ENCODE results near the gene CC2D1A.

GRCh38 chr19:13938301-13939064 is 32.5 kb downstream of the CC2D1A start, which contains the start of gene PODNL1:
- TF ChIP-seq POLR2AphosphoS5 (IDR thresholded peaks at IDR 0.05), result no peak
- TF ChIP-seq, protein P1, sequence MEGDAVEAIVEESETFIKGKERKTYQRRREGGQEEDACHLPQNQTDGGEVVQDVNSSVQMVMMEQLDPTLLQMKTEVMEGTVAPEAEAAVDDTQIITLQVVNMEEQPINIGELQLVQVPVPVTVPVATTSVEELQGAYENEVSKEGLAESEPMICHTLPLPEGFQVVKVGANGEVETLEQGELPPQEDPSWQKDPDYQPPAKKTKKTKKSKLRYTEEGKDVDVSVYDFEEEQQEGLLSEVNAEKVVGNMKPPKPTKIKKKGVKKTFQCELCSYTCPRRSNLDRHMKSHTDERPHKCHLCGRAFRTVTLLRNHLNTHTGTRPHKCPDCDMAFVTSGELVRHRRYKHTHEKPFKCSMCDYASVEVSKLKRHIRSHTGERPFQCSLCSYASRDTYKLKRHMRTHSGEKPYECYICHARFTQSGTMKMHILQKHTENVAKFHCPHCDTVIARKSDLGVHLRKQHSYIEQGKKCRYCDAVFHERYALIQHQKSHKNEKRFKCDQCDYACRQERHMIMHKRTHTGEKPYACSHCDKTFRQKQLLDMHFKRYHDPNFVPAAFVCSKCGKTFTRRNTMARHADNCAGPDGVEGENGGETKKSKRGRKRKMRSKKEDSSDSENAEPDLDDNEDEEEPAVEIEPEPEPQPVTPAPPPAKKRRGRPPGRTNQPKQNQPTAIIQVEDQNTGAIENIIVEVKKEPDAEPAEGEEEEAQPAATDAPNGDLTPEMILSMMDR (IDR thresholded peaks at IDR 0.05), result no peak
- TF ChIP-seq POLR2A (IDR thresholded peaks at IDR 0.05), result no peak
